ENCODE measurements around the gene VSIG10L2. TPM values are rescaled to one million over a fixed set of nuclear protein-coding genes. Genes with fewer than 3 reads are reported as not detected.

VSIG10L2 gene
- total RNA-seq, 1 experiment from 2014 or later, result not detected

DNA sequence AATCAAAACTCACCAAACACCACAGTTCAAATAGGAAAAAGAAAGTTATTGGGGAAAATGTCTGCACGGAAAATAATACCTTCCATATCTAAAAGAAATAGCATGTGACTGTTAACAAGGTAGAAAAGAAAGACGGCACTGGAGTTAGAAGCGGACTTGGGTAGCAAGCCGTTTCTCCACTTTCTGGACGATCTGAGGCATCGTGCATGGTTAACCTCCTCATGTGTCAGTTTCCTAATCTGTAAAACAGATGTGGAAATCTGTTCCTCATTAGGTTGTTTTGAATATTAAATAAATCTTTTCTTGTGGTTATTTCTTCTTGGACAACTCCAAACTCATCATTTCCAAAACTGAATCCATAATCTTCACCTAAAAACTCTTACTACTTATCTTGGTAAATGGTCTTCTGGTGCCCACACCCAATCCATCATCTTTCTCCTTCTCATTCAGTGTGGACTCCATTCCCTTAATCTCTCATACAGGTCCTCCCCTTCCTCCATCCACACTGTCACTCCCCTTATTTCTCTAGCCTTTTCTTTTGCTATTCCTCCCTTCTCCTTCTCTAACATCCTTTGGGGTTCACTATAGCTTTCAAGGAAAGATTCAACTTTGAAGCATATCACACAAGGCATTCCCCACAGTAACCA is 53.5 kb downstream of the VSIG10L2 start:
- Histone ChIP-seq H3K4me3 (replicated peaks in 1 of 2; ENCODE audit: low read depth in 1 of 2, low read length in 2 of 2) (no peak overlapping the region), H3K9me3 (ENCODE audit: control insufficient read depth in 1 of 2, insufficient read depth in 1 of 2, low read depth in 1 of 2, low read length in 2 of 2) (no peaks in the 10 kb centered on the region), H4K20me1 (ENCODE audit: insufficient read depth) (no peaks in the 10 kb centered on the region), H3K9ac (ENCODE audit: low read length) (no peak overlapping the region), H2AFZ (ENCODE audit: low read depth, low read length, poor library complexity, severe bottlenecking) (no peak overlapping the region), H3K9me2 (ENCODE audit: insufficient read depth) (peaks cover 2% of the 10 kb centered on the region; the same call in 1 of the 2 replicates), H3K27ac (ENCODE audit: low read depth, low read length) (no peak overlapping the region), H3K36me3 (ENCODE audit: control insufficient read depth in 1 of 2, insufficient read depth in 2 of 2, low read length in 2 of 2) (no peaks in the 10 kb centered on the region), H3K79me2 (ENCODE audit: insufficient read depth, low read length) (no peaks in the 10 kb centered on the region), H3K27me3 (ENCODE audit: insufficient read depth, low read length) (no peaks in the 10 kb centered on the region), H3K4me1 (ENCODE audit: control insufficient read depth in 1 of 2, insufficient read depth in 2 of 2, low read length in 2 of 2) (no peaks in the 10 kb centered on the region), H3K4me2 (ENCODE audit: low read length) (no peak overlapping the region)
- TF ChIP-seq RAD21 (IDR thresholded peaks at IDR 0.05; ENCODE audit: low read depth), result no peak
- TF ChIP-seq SIN3A (IDR thresholded peaks at IDR 0.05; ENCODE audit: low read depth), result no peak
- no peak for TF ChIP-seq CBX3 (IDR thresholded peaks at IDR 0.05; ENCODE audit: low read depth)
- TF ChIP-seq JUND (IDR thresholded peaks at IDR 0.05), result no peak
- no peak for TF ChIP-seq CEBPB (IDR thresholded peaks at IDR 0.05; ENCODE audit: low read depth)
- TF ChIP-seq, protein P1, sequence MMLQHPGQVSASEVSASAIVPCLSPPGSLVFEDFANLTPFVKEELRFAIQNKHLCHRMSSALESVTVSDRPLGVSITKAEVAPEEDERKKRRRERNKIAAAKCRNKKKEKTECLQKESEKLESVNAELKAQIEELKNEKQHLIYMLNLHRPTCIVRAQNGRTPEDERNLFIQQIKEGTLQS (IDR thresholded peaks at IDR 0.05), result no peak
- TF ChIP-seq POLR2A (IDR thresholded peaks at IDR 0.05; ENCODE audit: borderline replicate concordance, extremely low read depth, insufficient read depth, insufficient read length), result no peak
- TF ChIP-seq YY1 (IDR thresholded peaks at IDR 0.05; ENCODE audit: extremely low read depth, insufficient replicate concordance, low read depth, low read length), result no peak
- no peak for TF ChIP-seq ELF1 (IDR thresholded peaks at IDR 0.05; ENCODE audit: borderline replicate concordance, low read depth)
- no peak for TF ChIP-seq SRF (IDR thresholded peaks at IDR 0.05; ENCODE audit: low read depth)
- TF ChIP-seq, protein P2, sequence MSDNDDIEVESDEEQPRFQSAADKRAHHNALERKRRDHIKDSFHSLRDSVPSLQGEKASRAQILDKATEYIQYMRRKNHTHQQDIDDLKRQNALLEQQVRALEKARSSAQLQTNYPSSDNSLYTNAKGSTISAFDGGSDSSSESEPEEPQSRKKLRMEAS (IDR thresholded peaks at IDR 0.05), result no peak
- TF ChIP-seq, protein P3, sequence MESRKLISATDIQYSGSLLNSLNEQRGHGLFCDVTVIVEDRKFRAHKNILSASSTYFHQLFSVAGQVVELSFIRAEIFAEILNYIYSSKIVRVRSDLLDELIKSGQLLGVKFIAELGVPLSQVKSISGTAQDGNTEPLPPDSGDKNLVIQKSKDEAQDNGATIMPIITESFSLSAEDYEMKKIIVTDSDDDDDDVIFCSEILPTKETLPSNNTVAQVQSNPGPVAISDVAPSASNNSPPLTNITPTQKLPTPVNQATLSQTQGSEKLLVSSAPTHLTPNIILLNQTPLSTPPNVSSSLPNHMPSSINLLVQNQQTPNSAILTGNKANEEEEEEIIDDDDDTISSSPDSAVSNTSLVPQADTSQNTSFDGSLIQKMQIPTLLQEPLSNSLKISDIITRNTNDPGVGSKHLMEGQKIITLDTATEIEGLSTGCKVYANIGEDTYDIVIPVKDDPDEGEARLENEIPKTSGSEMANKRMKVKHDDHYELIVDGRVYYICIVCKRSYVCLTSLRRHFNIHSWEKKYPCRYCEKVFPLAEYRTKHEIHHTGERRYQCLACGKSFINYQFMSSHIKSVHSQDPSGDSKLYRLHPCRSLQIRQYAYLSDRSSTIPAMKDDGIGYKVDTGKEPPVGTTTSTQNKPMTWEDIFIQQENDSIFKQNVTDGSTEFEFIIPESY (IDR thresholded peaks at IDR 0.05; ENCODE audit: extremely low read depth, insufficient replicate concordance, low read length), result no peak
- no peak for TF ChIP-seq EGR1 (IDR thresholded peaks at IDR 0.05; ENCODE audit: low read depth)
- no peak for TF ChIP-seq ZFX (IDR thresholded peaks at IDR 0.05)
- no peak for TF ChIP-seq ZNF274 (IDR thresholded peaks at IDR 0.05; ENCODE audit: low read depth, low read length)
- TF ChIP-seq, protein P4, sequence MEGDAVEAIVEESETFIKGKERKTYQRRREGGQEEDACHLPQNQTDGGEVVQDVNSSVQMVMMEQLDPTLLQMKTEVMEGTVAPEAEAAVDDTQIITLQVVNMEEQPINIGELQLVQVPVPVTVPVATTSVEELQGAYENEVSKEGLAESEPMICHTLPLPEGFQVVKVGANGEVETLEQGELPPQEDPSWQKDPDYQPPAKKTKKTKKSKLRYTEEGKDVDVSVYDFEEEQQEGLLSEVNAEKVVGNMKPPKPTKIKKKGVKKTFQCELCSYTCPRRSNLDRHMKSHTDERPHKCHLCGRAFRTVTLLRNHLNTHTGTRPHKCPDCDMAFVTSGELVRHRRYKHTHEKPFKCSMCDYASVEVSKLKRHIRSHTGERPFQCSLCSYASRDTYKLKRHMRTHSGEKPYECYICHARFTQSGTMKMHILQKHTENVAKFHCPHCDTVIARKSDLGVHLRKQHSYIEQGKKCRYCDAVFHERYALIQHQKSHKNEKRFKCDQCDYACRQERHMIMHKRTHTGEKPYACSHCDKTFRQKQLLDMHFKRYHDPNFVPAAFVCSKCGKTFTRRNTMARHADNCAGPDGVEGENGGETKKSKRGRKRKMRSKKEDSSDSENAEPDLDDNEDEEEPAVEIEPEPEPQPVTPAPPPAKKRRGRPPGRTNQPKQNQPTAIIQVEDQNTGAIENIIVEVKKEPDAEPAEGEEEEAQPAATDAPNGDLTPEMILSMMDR (IDR thresholded peaks at IDR 0.05 in 2 of 3, conservative IDR thresholded peaks at IDR 0.05 in 1 of 3; ENCODE audit: borderline replicate concordance in 1 of 3, insufficient read depth in 1 of 3, low read depth in 2 of 3, low read length in 2 of 3), result no peak
- TF ChIP-seq, protein P5, sequence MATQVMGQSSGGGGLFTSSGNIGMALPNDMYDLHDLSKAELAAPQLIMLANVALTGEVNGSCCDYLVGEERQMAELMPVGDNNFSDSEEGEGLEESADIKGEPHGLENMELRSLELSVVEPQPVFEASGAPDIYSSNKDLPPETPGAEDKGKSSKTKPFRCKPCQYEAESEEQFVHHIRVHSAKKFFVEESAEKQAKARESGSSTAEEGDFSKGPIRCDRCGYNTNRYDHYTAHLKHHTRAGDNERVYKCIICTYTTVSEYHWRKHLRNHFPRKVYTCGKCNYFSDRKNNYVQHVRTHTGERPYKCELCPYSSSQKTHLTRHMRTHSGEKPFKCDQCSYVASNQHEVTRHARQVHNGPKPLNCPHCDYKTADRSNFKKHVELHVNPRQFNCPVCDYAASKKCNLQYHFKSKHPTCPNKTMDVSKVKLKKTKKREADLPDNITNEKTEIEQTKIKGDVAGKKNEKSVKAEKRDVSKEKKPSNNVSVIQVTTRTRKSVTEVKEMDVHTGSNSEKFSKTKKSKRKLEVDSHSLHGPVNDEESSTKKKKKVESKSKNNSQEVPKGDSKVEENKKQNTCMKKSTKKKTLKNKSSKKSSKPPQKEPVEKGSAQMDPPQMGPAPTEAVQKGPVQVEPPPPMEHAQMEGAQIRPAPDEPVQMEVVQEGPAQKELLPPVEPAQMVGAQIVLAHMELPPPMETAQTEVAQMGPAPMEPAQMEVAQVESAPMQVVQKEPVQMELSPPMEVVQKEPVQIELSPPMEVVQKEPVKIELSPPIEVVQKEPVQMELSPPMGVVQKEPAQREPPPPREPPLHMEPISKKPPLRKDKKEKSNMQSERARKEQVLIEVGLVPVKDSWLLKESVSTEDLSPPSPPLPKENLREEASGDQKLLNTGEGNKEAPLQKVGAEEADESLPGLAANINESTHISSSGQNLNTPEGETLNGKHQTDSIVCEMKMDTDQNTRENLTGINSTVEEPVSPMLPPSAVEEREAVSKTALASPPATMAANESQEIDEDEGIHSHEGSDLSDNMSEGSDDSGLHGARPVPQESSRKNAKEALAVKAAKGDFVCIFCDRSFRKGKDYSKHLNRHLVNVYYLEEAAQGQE (IDR thresholded peaks at IDR 0.05; ENCODE audit: low read depth), result no peak
- no peak for TF ChIP-seq POLR2AphosphoS5 (IDR thresholded peaks at IDR 0.05; ENCODE audit: low read depth, low read length)
- no peak for TF ChIP-seq EZH2 (IDR thresholded peaks at IDR 0.05)
- intact Hi-C loops (cut with micrococcal nuclease), result no loop called here
- no TSS peak for BruUV-seq (replicated peaks)
- ATAC-seq (no peak), DNase-seq (ENCODE audit: low read depth, low spot score) (no peak)
- ChIA-PET CTCF (no interaction called here), RAD21 (ENCODE audit: low non-redundant PET in 1 of 2, low total read pairs in 2 of 2, uncharacterized antibody in 2 of 2, unreplicated experiment in 2 of 2) (no interaction called here), POLR2A (no interaction called here)
